GM19023 (cell line): Measurements from ENCODE around the gene NSUN4.
"Not testable (repeated sequence)": the region's sequence is repeated elsewhere in the genome, so short reads cannot be mapped to it uniquely, and the experiment has no call there.

Experiments
- ATAC-seq: cut with Tn5 transposase; IDR thresholded peaks from one replicate; pipeline ENCODE4 v1.9.1; 2021; ENCODE audit warnings: mild to moderate bottlenecking, moderate library complexity; ENCODE audit not compliant: unreplicated experiment

NSUN4 gene

DNA sequence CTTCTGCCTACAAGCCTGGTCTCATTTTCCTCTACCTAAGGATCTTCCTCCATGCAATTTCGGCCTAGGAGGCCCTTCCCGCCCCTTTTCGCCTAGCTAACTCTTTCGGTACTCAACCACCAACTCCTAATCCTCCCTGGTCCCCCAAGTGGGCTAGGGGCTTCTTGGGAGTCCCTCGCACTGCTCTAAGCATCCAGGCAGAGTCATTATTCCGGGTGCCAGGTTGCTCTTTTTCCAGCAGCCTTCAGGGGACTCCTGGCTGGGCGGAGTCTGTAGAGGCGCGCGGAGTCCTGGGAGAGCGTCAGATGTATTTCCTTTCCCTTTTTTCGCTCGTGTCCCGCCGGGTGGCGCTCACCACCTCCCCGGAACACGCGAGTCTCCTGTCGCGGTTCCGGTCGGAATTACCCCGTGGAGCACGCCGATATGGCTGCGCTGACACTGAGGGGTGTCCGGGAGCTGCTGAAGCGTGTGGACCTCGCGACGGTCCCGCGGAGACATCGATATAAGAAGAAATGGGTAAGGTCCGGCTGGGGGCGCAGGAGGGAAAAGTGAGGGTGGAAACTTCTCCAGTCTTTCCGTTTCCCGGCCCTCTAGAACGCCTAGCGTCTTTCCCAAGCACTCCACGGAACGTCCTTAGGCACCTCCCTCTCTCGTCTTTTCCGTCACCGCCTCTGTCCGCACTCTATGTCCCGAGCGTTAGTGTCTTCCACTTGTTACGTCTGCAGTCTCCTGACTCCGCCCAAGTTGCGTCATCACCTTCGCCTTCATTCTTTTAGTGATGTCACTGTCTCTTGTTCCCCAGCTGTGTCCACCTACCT is at the start of gene NSUN4:
Gene NSUN4 (plus strand): TSS at position 404 of the 818 bp plus-strand sequence. CDS start 20 bp downstream, at position 424.
- ATAC-seq: peak; percentile 78

DNA sequence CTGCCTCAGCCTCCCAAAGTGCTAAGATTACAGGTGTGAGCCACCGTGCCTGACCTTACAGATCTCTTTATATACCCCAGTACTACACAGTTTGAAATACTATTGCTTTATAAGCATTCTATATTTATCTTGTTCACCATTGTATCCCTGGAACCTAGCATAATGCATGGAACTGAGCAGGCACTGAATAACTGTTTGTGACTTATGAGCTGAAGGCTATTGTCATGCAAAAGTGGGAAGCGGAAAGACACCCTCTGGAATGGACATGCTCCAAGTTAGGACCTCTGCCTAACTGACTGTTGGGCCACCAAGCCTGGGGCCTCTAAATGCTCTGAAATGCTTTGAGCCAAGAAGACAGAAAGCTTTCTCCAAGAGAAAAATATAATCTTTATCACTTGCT is 45.3 kb upstream of the NSUN4 start:
- no peak for ATAC-seq

DNA sequence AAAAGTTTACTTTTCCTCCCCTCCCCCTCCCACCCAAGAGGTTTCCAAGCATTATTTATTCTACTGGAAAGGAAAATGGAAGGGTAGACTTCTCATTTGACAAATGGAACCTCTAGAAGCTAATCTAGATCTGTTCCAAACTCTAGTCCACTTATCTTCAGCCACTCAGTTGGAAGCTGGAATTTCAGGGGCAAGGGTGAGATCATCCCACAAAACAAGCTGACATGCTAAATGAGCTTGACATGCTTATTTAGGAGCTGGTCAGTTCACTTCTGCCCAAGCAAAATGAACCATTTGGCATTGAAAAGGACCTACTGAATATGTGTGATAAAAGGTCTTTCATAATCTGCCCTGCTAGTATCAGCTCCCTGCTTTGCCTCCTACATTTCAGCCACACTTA is 42.2 kb upstream of the NSUN4 start:
- no peak for ATAC-seq

GRCh38 chr1:46300673-46301405 is 39.8 kb upstream of the NSUN4 start:
- no peak for ATAC-seq

GRCh38 chr1:46301406-46301807 is 39.2 kb upstream of the NSUN4 start:
- ATAC-seq: no peak

GRCh38 chr1:46301808-46302640 is 38.6 kb upstream of the NSUN4 start:
- peak; percentile 21 for ATAC-seq

DNA sequence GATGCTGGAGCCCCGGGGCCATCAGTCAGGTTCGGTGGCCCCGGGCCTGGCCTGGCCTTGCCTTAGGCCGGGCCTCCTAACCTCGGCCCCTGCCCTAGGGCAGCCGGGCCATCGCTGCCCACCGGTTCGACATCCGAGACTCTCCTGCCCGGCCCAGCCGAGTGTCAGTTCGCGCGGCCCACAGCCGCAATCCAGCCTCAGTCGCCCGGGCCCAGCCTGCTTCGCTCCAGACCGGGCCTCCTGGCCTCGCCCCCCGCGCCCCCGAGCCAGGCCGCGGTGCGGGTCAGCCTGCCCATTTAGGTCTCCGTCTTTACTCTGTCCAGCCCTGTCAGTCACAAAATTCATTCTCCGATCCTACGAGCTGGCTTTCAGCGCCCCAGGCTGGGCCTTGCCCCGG is 38.0 kb upstream of the NSUN4 start:
- ATAC-seq: peak; percentile 17

- ATAC-seq: peak; percentile 76
Observed at GRCh38 chr1:46303038-46303871, 37.4 kb upstream of the NSUN4 start, which contains the start of the genes LRRC41 and UQCRH. Gene LRRC41 (minus strand): TSS chr1:46303616. CDS start chr1:46303322, 294 bp downstream. Gene UQCRH (plus strand): TSS chr1:46303698. CDS start chr1:46303767, 69 bp downstream.

DNA sequence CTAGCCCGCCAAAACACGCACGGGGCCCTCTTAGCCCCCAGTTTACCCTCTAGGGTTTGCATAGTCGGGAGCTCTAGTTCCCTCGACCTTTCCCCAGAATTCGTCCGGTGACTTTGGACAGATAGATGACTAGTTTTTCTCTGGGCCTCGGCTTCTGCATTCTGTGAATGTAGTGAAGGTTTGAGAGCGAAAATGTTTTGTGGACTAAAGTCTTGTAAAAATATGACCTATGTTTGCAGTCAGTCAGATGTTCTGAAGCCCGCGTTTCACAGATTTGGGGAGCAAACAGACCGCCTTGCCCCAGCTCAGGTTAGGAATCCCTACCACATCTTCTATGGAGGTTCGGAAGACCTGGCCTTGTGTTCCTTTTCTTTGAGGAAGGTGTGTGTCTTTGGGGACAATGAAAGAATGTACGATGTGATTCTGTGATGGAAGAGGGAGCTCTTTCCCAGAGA is 36.7 kb upstream of the NSUN4 start:
- no peak for ATAC-seq

DNA sequence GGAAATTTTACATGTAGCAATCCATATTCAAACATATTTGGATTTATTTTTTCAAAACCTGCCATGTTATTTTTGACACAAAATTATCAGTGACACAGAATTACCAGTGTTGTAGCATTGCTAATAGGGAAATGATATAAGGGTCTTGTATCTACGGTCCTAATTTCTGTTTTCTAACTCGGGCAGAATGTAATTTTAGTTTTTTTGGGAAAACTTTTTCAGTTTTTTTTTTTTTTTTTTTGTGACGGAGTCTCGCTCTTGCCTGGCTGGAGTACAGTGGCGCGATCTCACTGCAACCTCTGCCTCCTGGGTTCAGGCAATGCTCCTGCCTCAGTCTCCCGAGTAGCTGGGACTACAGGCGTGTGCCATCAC is 34.5 kb upstream of the NSUN4 start:
- ATAC-seq: no peak

- ATAC-seq: no peak
Observed at GRCh38 chr1:46309401-46310159, 31.0 kb upstream of the NSUN4 start.

GRCh38 chr1:46310321-46310720 is 30.3 kb upstream of the NSUN4 start:
- ATAC-seq: no peak

GRCh38 chr1:46315669-46316403 is 24.8 kb upstream of the NSUN4 start:
- no peak for ATAC-seq

DNA sequence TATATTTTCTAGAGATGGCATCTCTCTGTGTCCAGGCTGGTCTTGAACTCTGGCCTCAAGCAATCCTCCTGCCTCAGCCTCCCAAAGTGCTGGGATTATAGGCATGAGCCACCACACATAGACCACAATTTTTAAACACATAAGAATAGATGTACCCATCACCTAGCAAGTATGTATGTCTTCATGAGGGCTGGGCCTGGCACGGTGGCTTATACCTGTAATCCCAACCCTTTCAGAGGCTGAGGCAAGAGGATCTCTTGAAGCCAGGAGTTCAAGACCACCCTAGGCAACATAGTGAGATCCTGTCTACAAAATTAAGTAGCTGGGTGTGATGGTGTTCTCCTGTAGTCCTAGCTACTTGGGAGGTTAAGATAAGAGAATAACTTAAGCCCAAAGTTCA is 23.3 kb upstream of the NSUN4 start:
- ATAC-seq: no peak

GRCh38 chr1:46319301-46319700 is 21.3 kb upstream of the NSUN4 start:
- ATAC-seq: not testable (repeated sequence)

DNA sequence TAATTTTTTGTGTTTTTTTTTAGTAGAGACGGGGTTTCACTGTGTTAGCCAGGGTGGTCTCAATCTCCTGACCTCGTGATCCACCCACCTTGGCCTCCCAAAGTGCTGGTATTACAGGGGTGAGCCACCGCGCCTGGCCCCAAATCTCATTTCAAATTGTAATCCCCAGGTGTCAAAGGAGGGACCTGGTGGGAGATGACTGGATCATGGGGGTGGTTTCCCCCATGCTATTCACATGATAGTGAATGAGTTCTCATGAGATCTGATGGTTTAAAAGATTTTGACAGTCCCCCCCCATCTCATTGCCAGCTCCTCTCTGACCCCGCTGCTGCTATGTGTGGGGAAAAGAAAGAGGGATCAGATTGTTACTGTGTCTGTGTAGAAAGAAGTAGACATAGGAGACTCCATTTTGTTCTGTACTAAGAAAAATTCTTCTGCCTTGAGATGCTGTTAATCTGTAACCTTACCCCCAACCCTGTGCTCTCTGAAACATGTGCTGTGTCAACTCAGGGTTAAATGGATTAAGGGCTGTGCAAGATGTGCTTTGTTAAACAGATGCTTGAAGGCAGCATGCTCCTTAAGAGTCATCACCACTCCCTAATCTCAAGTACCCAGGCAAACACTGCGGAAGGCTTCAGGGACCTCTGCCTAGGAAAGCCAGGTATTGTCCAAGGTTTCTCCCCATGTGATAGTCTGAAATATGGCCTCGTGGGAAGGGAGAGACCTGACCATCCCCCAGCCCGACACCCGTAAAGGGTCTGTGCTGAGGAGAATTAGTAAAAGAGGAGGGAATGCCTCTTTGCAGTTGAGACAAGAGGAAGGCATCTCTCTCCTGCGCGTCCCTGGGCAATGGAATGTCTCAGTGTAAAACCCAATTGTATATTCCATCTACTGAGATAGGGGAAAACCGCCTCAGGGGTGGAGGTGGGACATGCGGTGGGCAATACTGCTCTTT is 20.4 kb upstream of the NSUN4 start:
- ATAC-seq: not testable (repeated sequence)

- not testable (repeated sequence) for ATAC-seq
Observed at GRCh38 chr1:46322191-46322590, 18.4 kb upstream of the NSUN4 start.
